Common myeloid progenitor, CD34-positive (primary cell): ENCODE results near the gene PPP1R9B.

Experiments used
- CTCF ChIA-PET: fragments of 350-600 bp; sonication (Branson Sonifier 250); formaldehyde crosslinking; loops from one replicate; lab custom pipeline; 2021; ENCODE audit warnings: antibody characterized with exemption; lab: Charles Lee
- POLR2A ChIA-PET: fragments of 350-600 bp; sonication (Branson Sonifier 250); formaldehyde crosslinking; loops from one replicate; lab custom pipeline; 2021; ENCODE audit warnings: antibody characterized with exemption; lab: Charles Lee
- DNase-seq, 3 donors: peaks; one replicate each; pipeline versions ENCODE4 v3.0.0 to v3.0.0-alpha.2; 2013
- H3K27ac ChIP-seq, 2 experiments: 1 replicate in 1 of 2; 2 replicates in 1 of 2; pipeline ENCODE4 v1.7.0; 2013; ENCODE audit warnings: inconsistent platforms in 2 of 2, low read length in 2 of 2, mild to moderate bottlenecking in 2 of 2, low read depth in 1 of 2, moderate library complexity in 1 of 2; ENCODE audit not compliant: severe bottlenecking in 2 of 2, insufficient read depth in 1 of 2, poor library complexity in 1 of 2
- H3K27me3 ChIP-seq, 5 experiments: replicated peaks in 2 of 5; 1 replicate in 3 of 5; 2 replicates in 2 of 5; pipeline versions ENCODE4 v1.6.1 to v1.7.0; 2013; ENCODE audit warnings: low read length in 4 of 5, mild to moderate bottlenecking in 2 of 5, moderate library complexity in 2 of 5, inconsistent platforms in 1 of 5; ENCODE audit not compliant: insufficient read depth in 5 of 5, control insufficient read depth in 4 of 5
- H3K36me3 ChIP-seq, 4 experiments: 1 replicate in 2 of 4; 2 replicates in 2 of 4; pipeline versions ENCODE4 v1.6.1 to v1.7.0; 2013; ENCODE audit warnings: low read length in 3 of 4, control low read depth in 1 of 4, mild to moderate bottlenecking in 1 of 4; ENCODE audit not compliant: control insufficient read depth in 4 of 4, insufficient read depth in 4 of 4
- H3K4me1 ChIP-seq, 4 experiments: 1 replicate in 3 of 4; 2 replicates in 1 of 4; pipeline versions ENCODE4 v1.6.1 to v1.7.1; 2013; ENCODE audit warnings: low read length in 3 of 4, mild to moderate bottlenecking in 3 of 4, control low read depth in 1 of 4, inconsistent platforms in 1 of 4, moderate library complexity in 1 of 4; ENCODE audit not compliant: control insufficient read depth in 4 of 4, insufficient read depth in 4 of 4; ENCODE audit errors: control extremely low read depth in 1 of 4
- H3K4me3 ChIP-seq, 7 experiments: 1 replicate in 4 of 7; 2 replicates in 3 of 7; pipeline versions ENCODE4 v1.5.1 to v1.7.0; 2013; ENCODE audit warnings: mild to moderate bottlenecking in 7 of 7, low read length in 6 of 7, moderate library complexity in 6 of 7, inconsistent platforms in 2 of 7, low read depth in 2 of 7, control low read depth in 1 of 7; ENCODE audit not compliant: insufficient read depth in 4 of 7, control insufficient read depth in 1 of 7; ENCODE audit errors: extremely low read depth in 1 of 7
- H3K9me3 ChIP-seq, 5 experiments: 1 replicate in 4 of 5; 2 replicates in 1 of 5; pipeline versions ENCODE4 v1.6.1 to v1.7.1; 2013; ENCODE audit warnings: low read length in 4 of 5, mild to moderate bottlenecking in 2 of 5, inconsistent platforms in 1 of 5, low read depth in 1 of 5, moderate library complexity in 1 of 5; ENCODE audit not compliant: control insufficient read depth in 4 of 5, insufficient read depth in 2 of 5; ENCODE audit errors: control extremely low read depth in 1 of 5
- WGBS: methylation state at CpG from one replicate; pipeline ENCODE4 v1.1.5; 2013; ENCODE audit not compliant: insufficient coverage; 5-methylcytosine and 5-hydroxymethylcytosine counted together

Gene PPP1R9B

DNA sequence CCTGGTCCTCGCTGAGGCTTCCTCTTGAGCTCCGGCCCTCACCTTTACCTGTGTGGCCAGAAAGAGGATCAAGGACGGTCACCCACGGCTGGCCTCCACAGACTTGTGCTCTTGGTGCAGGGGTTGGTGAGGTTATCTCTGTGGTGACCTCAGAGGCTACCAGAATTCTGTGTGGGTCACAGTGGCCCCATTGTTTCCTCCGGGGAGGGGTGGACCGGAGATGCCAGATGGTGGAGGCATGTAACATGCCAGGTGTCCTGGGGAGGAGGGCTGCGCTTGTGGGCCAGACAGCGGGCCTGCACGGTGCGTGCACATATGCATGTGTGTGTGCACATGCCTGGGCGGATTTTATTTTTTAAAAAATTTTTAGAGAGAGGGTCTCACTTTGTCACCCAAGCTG lies 21.7 kb upstream of the PPP1R9B start:
- DNase-seq = no peak
- H3K27ac ChIP-seq = no peak overlapping the region
- CTCF ChIA-PET = interaction anchor here (0.8 to 7.7 kb wide), 5 partner anchors 11 to 125 kb away, joined by 3 to 87 read pairs (median 11); partner anchors contain the start of gene COL1A1
- H3K9me3 ChIP-seq = no peaks in the 10 kb centered on the region
- H3K27me3 ChIP-seq = no peaks in the 10 kb centered on the region
- peaks cover 0 to 6% (median 3%) of the 10 kb centered on the region in 4 experiments for H3K4me1 ChIP-seq
- POLR2A ChIA-PET = no interaction called here
- no peaks in the 10 kb centered on the region for H3K36me3 ChIP-seq
- no peak overlapping the region for H3K4me3 ChIP-seq
- 95% methylated on average over 10 of the region's 11 CpGs for WGBS

DNA sequence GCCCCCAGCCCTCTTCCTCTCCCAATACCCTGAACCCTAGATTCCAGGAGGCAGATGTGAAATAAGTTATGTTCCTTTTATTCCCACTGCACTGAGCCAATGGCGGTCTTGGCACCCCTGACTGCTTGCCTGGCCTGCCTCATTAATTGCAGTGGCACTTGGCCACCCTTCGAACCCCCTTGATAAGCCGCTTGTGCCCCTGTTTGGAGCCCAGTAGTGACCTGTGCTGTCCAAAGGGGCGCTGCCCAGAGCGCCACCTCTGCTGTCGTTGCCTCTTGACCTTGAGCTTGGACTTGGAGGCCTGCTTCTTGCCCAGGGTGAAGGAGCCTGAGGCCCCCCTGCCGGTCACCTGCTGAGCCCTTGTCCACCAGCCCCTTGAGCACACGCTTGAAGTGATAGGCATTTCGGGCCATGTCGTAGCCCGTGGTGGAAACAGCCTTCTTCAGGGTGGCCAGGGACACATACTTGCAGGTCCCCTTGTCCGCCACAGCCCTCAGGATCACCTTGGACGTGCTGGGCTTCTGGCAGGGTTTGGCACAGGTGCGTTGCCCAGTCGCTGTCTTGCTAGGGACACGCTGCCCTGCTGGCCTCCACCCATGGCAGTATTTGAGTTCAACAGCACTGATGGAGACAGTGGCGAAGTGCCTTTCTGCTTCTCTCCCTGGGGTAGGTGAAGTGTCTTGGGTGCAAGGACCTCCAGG lies 21.0 kb upstream of the PPP1R9B start:
- Histone ChIP-seq H3K4me1 (peaks cover 0 to 6% (median 3%) of the 10 kb centered on the region in 4 experiments), H3K4me3 (no peak overlapping the region), H3K27ac (no peak overlapping the region), H3K36me3 (no peaks in the 10 kb centered on the region), H3K27me3 (no peaks in the 10 kb centered on the region), H3K9me3 (no peaks in the 10 kb centered on the region)
- ChIA-PET POLR2A (no interaction called here), CTCF (interaction anchor here (1.1 to 7.7 kb wide), 6 partner anchors 10 to 125 kb away, joined by 3 to 87 read pairs (median 19); partner anchors contain the start of gene COL1A1)
- DNase-seq = no peak
- WGBS = 94% methylated on average over 16 of the region's 17 CpGs

GRCh38 chr17:50170662-50171370 lies 20.3 kb upstream of the PPP1R9B start:
- WGBS = 93% methylated on average over 9 of the region's 10 CpGs
- H3K9me3 ChIP-seq = no peaks in the 10 kb centered on the region
- H3K27me3 ChIP-seq = no peaks in the 10 kb centered on the region
- no peak for DNase-seq
- peaks cover 0 to 6% (median 3%) of the 10 kb centered on the region in 4 experiments for H3K4me1 ChIP-seq
- no peaks in the 10 kb centered on the region for H3K36me3 ChIP-seq
- no peak overlapping the region for H3K27ac ChIP-seq
- CTCF ChIA-PET = interaction anchor here (0.7 to 7.7 kb wide), 17 partner anchors 7 to 146 kb away, joined by 3 to 87 read pairs (median 7); partner anchors contain the start of gene COL1A1
- H3K4me3 ChIP-seq = no peak overlapping the region
- POLR2A ChIA-PET = no interaction called here

- WGBS = 95% methylated on average over 9 of the region's 9 CpGs
- no peaks in the 10 kb centered on the region for H3K9me3 ChIP-seq
- no peak overlapping the region for H3K4me3 ChIP-seq
- no peaks in the 10 kb centered on the region for H3K36me3 ChIP-seq
- ChIA-PET CTCF (interaction anchor here (0.6 to 7.7 kb wide), 43 partner anchors 8 to 147 kb away, joined by 3 to 87 read pairs (median 4); partner anchors contain the start of gene COL1A1), POLR2A (interaction anchor here (0.6 kb wide), 2 partner anchors 27 to 194 kb away, joined by 3 to 5 read pairs; no protein-coding TSS in a partner anchor)
- peaks cover 0 to 6% (median 3%) of the 10 kb centered on the region in 4 experiments for H3K4me1 ChIP-seq
- DNase-seq = no peak
- no peaks in the 10 kb centered on the region for H3K27me3 ChIP-seq
- H3K27ac ChIP-seq = no peak overlapping the region
Observed at GRCh38 chr17:50169881-50170459, 19.5 kb upstream of the PPP1R9B start.

- peaks cover 0 to 9% (median 5%) of the 10 kb centered on the region in 4 experiments for H3K4me1 ChIP-seq
- peak overlapping the region in 2 of 7 experiments; percentile 15 to 64 for H3K4me3 ChIP-seq
- DNase-seq = peak; percentile 86 to 93 (median 92)
- ChIA-PET POLR2A (interaction anchor here (0.6 kb wide), 2 partner anchors 27 to 194 kb away, joined by 3 to 5 read pairs; no protein-coding TSS in a partner anchor), CTCF (interaction anchor here (0.6 to 7.7 kb wide), 42 partner anchors 8 to 134 kb away, joined by 3 to 87 read pairs (median 4); partner anchors contain the start of genes COL1A1 and TMEM92)
- H3K27ac ChIP-seq = no peak overlapping the region
- no peaks in the 10 kb centered on the region for H3K9me3 ChIP-seq
- H3K27me3 ChIP-seq = no peaks in the 10 kb centered on the region
- WGBS = 32% methylated on average over 11 of the region's 14 CpGs
- H3K36me3 ChIP-seq = no peaks in the 10 kb centered on the region
Observed at GRCh38 chr17:50169121-50169764, 18.8 kb upstream of the PPP1R9B start.

GRCh38 chr17:50168319-50168718 lies 17.8 kb upstream of the PPP1R9B start:
- WGBS = 84% methylated on average over 11 of the region's 13 CpGs
- POLR2A ChIA-PET = no interaction called here
- Histone ChIP-seq H3K4me3 (no peak overlapping the region), H3K27me3 (no peaks in the 10 kb centered on the region), H3K36me3 (no peaks in the 10 kb centered on the region), H3K9me3 (no peaks in the 10 kb centered on the region), H3K4me1 (peaks cover 0 to 17% (median 13%) of the 10 kb centered on the region in 4 experiments), H3K27ac (no peak overlapping the region)
- CTCF ChIA-PET = interaction anchor here (0.5 to 7.7 kb wide), 13 partner anchors 10 to 332 kb away, joined by 3 to 87 read pairs (median 4); partner anchors contain the start of genes COL1A1 and TMEM92
- DNase-seq = no peak
